NCI-H146 treated with DMSO at 0.1 percent for 48 hours (cell line): ENCODE results near the gene SYNM.

Experiments
- DNase-seq: peaks from one replicate; lab custom pipeline; 2025; ENCODE audit not compliant: unreplicated experiment; lab: John Stamatoyannopoulos, UW

SYNM gene

DNA sequence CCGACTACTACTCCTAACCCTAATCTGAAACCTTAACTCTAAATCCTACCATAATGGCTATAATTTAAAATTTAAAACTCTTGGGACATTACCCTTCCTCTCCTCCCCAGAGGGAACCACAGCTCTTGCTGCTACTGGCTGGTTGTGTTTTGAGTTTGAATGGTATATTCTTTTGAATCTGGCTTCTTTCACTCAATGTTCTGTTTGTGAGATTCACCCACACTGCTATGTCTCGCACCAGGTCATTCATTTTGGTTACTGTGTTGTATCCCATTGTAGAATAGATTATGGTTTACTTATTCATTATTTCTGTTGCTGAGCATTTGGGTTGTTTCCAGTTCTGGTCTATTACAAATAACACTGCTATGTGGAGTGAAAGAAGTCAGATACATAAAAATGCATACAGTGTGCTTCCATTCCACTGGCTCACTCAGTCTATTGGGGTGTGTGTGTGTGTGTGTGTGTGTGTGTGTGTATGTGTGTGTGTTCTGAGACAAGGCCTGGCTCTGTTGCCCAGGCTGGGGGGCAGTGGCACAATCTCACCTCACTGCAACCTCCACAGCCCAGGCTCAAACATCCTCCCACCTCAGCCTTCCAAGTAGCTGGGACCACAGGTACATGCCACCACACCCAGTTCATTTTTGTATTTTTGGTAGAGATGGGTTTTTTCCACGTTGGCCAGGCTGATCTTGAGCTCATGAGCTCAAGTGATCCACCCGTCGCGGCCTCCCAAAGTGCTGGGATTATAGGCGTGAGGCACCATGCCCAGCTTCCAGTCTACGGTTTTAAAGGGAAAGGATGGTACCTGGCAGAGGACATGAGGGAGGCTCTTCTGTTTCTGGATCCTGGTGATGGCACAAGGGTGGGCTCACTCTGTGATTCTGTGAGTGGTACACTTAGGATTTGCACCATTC lies 19.2 kb upstream of the SYNM start:
- DNase-seq: no peak

DNA sequence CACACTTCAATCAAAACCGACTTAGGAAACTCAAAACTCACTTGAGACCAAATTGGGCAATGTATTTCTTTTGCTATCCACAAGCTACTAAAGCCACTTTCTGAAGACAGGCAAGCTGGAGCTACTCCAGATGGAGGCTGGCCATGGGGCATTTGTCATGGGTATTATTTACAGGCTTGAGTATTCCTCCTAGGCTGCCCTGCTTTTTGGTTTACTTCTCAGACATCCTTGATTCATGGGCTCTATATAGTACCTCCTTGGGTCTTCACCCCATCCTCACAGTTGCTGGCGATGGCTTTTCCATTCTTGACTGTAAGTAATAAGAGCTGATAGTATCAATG lies 18.6 kb upstream of the SYNM start:
- no peak for DNase-seq

DNA sequence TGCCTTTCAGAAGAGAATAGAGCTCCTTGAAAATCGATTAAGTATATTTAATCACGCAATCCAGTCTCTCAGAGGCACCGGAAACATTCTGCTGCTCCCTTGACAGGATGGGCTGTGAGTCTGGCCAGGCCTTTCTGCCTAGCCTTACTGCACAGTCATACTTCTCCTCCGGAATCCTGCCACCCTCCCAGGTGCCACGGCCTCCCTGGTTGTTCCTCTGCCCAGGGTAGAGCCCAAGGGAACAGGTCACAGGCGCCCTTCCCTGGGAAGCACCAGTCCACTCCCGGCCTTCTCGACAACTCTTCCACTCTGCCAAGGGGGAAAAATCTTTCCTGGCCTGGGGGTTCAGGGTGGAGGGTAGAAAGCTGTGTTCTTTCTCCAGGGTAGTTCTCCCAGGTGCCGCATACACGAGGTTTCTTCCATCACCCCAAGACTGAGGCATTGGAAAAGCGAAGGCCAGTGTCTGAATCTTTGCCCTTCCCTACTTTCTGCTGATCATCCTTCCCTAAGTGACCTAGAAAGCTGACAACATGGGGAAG lies 17.4 kb upstream of the SYNM start:
- no peak for DNase-seq

DNA sequence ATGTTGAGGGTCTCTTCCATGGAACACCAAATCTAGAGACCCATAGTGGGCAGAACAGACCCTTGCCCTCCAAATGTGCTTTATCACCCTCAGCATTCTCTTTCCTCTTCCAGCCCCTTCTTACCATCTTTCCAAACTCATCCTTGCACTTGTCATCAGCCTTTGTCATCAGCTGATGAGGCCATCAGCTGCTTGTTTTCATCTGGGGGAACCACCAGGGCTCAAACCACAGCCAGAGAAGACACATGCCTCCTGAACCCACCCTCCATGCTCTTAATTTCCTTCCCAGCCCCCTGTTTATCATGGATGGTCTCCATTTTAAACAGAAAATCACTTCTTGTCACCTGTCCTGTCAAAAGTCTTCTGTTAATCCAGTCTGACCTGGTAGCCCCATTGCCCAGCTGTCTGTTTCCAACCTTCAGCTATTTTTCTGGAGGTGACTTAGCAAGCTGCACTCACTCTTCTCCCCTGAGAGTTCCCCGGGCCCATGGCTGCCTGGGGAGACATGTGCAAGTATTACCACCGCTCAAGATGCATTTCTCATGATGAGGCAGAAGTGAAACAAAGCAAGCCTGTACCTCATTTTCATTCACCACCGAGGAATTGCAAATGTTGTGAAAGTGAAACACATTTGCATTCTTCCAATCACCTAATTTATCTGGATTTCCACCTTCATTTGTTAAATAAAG lies 14.7 kb upstream of the SYNM start:
- DNase-seq: no peak

DNA sequence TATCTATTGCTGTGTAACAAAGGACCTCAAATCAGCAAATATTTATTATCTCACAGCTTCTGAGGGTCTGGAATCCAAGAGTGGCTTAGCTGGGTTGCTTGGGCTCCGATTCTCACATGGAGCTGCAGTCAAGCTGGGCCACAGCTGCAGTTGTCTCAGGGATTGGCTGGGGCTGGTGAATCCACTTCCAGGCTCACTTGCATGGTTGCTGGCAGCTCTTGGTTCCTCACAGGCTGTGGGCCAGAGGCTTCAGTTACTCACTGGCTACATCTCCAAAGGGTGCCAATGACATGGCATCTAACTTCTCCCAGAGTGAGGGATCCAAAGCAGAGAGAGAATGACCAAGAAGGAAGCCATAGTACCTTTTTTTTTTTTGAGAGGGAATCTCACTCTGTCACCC lies 13.9 kb upstream of the SYNM start:
- DNase-seq: no peak

DNA sequence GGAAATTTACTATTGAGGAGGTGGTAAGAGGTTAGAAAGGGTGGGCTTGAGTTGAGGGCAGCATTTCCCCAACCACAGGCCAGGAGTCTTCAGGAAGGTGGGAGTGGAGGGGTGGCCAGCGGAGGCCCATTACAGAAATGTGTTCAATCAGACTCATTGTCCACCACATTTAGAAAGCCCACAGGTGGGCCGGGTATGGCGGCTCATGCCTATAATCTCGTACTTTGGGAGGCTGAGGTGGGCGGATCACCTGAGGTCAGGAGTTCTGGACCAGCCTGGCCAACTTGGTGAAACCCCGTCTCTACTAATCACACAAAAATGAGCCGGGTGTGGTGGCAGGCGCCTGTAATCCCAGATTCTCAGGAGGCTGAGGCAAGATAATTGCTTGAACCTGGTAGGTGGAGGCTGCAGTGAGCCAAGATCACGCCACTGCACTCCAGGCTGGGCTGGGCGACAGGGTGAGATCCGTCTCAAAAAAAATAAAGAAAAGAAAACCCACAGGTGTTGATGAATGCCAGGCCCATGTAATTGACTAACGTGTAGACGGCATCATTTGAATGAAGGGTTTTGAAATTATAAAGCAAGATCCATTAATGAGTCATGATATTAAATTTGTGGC lies 12.2 kb upstream of the SYNM start:
- no peak for DNase-seq

DNA sequence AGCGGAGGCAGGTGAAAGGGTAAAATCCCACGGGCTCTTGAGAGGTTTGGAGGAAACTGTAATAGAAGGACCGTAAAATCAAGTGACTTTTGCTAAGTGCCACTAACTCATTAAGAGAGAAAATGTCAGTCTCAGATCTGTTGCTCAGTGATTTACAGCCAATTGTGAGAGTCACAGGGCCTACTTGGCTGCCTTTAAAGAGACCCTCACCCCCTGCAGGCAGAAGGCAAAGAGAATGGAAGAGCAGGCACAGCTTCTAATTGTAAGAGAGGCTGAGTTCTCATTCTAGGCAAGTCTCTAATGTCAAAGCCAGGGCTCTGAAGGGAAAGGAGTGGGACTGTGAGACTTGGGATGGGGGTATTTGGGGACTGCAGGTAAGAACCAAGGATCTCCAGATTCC lies 9.3 kb upstream of the SYNM start:
- no peak for DNase-seq

DNA sequence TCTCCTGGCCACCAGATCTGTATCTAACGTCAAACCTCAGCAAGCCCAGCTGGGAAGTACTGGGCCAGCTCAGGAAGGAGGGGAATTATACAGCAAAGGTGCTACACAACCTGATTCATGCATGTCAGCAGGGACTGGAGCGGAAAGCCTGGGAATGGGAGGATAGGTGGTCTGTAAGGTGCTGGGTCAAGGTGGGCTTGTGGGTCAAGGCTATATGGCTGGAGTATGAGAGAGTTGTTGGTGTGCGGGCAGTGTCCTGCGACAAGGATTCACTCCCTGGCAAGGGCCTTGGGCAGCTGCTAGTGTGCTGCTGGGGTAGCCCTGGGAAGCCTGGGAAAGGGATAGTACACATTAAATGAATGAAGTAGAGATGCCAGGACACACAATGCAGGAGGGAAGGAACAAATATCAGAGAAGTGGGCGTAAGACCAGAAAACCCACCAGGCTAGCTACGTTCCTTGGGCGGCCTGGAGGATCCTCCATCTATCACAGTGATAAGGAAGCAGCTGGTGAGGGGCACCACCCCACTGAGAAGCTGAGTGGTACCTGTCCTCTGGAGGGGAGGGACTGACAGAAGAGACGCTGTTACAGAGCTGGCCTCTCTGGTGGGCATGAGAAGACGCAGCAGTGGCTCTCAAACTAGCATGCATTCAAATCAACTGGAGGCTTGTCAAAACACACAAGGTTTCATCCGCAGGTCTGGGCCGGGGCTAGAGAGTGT lies 8.5 kb upstream of the SYNM start:
- no peak for DNase-seq

DNA sequence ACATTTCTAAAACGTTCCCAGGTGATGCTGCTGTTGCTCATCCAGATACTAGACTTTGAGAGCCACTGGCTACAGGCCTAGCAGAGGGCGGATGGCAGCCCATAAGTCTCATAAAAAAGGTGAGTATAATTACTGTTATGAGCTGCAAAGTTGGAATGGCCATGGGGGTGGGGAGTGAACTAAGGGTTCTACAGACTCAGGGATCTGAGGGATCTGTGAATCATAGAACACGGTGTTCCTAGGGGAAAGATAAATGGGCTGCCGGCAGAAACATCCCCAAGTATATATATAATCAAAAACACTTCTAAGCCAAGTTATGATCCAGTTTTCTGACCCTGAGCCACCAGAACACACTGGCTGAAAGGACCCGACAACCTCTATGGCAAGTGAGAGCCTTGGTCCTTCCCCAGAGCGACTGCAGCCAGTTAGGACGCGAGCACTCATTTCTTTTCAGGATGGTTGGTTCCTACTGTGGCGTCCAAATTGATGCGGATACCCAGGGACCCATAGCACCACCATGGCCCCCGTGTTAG lies 7.9 kb upstream of the SYNM start:
- no peak for DNase-seq

DNA sequence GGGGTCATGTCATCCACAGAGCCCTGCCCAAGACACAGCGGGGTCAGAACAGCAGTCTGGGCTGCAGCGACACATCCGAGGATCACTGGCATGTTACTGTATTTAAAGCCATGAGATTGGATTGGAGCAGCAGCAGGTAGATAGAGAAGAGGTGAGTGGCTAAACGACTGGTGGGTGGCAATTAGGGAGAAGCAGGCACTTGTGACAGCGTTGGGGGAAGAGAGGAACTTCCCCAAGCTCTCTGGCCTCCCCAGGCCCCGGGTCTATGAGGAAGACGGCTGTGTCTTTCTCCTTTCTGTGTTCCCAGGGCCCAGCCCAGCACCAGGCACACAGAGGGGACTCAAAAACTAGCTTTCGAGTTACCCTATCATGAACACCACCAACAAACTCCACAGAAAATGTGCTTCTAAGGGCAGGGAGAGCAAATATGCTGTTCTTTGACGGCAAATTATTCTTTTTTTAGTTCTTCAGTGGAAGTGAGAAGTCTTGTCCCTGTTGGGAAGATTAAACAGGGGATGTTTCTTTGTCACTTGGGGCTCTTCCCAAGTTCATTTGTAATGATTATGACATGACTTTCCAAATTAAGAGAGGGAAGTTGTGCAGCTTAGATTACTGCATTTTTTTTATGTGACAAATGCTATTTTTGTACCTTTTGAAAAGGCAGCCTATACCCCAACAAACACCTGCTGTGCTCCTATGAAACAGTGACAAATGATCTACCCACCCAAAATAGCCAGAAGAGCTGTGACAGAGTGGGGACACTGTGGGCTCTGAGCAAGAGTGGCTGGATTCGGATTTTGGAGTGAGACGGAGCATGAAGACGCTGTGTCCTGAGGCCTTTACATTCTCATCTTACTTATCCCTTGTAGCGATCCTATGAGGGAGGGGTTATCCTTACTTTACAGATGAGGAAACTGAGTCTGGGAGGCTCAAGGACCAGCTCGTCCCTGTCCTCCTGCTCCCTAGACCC lies 7.2 kb upstream of the SYNM start:
- DNase-seq: no peak

DNA sequence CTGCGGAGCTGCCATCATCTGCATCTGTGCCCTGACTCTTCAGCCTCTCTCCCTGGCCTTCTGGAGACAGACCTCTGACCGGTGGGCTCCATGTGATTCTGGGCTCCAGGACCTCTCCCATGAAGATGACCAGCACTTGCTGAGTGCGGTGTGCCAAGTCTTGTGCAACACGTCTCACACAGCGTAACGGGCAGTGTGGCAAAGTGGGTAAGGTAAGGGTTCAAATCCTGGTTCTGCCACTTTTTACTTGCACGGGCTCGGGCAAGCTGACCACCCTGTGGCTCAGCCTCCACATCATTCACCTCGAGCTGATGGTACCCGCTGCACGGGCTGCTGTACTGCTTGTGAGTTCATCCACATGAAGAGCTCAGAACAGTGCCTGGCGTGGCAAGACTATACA lies 6.5 kb upstream of the SYNM start:
- DNase-seq: no peak

DNA sequence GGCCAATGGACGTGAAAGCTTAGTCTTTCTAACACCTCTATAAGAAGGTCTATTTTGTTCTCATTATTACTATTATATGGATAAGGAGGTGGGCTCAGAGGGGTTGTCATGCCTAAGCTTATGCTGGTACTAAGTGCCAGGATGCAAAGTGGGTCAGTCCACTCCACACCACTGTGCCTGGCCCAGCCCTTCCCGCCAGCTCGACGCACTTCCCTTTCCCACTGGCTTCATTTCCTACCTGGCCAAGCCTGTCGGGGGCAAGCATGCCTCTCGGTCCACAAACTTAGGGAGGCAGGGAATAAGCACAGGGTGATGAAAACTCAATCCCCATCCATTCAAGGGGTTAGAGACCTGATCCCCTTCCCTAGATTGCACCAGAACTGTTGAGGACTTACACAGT lies 5.9 kb upstream of the SYNM start:
- no peak for DNase-seq

DNA sequence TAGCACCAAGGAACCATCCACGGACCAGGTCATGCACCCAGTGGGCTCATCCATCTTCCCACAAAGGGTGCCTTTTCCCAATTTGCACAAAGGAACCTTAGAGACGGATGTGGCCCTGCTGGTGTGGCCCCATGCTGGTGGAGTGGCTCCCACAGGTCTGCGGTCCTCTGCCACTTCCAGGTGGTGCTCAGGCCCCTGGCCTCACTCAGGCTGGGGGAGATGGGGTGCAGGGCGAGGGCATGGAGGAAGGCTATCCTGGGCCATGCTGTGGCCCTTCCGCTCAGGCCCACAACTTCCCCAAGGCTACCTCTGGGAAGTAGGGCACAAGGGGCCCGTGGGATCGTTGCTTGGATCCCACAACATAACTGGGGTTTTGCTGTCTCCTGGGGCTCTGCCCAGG lies 5.2 kb upstream of the SYNM start:
- DNase-seq: no peak

DNA sequence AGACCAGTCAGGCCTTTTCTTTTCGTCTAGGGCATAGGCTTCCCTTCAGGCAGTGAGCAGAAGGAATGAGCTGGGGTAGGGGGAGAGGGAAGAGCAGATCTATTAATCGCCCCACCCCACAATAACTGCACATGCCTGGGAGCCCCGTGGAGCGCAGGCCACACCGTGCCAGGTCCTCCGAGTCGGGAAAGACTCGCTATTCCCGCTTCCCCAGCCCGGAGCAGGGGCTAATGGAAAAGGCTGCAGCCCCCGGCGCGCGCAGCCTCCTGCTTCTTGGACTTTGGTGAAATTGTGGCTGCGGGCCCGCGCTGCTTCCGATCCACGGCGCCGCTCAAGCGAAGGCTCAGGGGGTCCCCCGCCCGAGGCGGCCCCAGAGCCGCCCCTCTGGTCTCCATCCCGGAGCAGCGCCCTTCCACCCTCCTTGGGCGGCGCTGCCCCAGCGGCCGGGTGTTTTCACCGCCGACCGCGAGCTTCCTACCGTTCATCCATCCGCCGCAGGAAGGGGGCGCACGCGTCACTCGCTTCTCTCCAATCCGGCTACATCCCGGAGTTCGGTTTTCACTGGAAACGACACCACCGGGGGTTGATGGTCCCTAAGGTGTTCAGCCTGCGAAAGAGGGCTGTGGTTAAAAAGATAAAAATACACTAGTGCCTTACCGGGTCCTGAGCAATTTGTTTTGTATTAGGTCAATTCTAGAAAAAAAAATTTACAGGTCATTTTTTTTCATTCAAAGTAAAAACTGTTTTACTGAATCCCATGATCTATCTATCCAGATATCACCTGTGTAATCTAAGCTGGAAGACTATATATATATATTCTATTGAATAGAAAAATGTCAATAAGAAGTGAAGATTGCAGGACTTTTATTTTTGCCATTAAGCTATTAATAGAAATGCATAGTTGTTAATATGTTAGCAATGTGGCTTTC lies 4.4 kb upstream of the SYNM start:
- peak; percentile 45 for DNase-seq

DNA sequence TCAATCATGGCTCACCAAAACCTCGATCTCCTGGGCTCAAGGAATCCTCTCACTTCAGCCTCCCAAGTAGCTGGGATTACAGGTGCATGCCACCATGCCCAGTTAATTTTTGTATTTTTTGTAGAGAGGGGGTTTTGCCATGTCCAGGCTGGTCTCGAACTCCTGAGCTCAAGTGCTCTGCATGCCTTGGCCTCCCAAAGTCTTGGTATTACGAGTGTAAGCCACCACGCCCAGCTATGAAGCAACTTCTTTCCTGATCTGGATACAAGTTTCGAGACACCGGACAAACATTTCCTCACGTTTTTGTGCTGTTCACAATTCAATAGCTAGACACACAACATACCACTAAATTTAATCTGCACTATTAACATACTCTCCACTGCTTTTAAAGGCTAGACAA lies 3.4 kb upstream of the SYNM start:
- no peak for DNase-seq

DNA sequence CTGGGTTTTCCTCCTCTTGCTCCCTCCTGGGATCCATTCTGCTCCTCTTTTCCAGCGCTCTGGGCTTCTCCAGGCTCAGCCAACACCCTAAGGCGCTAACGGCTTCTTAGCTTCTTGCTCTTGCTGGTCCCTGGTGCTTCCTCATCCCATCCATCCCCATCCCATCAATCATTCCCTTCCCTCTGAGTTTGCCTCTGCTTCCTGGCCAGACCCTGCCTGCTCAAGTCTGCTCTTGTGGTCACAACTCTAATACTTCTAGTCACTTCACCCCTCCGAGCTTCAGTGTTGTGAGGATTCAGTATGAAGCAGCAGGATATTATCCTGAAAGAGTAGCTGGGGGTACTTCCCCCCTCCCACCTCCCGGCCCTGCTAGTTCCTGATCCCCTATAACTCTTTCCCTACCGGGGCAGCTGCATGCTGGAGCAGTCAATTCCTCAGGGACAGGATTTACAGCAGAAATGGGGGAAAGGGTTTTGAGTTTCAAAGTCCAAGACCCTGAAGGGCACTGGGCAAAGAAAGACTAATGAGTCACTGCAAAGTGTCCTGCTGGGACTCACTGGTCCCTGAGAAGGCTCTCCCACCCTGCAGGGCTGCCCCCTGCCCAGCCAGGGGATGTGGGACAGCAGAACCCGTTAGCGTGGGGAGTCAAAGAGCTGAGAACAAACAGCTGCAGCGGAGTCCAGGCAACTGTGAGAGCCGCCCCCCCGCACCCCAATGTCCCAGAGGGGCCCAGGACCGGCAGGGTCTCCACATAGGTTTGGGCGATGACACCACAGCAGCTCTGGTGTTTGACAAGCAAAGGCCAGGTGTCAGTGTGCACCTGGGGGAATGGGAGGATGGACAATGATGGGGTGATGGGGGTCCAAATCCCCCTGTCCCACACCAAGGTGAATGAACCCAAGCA lies 2.3 kb upstream of the SYNM start:
- no peak for DNase-seq

DNA sequence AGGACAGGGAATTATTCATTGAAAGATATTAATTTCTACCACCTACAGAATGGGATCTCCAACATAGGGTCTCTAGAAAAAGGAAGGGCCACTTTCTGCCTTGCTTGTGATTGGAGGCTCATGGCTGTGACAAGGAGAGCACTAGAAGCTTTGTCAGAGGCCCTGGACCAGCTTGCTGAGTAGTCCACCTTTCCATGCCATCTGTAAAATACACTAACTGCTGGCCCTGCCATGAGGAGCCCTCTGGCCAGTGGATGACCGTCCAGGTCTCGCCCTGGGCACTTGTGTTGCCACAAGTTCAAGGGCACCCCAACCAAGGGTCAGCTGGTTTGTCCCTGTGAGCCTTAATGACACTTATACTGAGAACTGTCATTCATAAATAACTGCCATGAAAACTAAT lies 1.6 kb upstream of the SYNM start:
- DNase-seq: no peak
